WTC11 (cell line): ENCODE measurements around the gene FAM149B1. TPM values are rescaled to one million over a fixed set of nuclear protein-coding genes. Genes with fewer than 3 reads are reported as not detected.

Experiments used
- ATAC-seq: fragments of 200-7000 bp; cut with Tn5 transposase; 2 replicates; pipeline ENCODE4 v1.10.0; 2021; ENCODE audit warnings: mild to moderate bottlenecking, moderate library complexity
- CTCF ChIA-PET: fragments of 300-600 bp; sonication (Branson Sonifier 250); formaldehyde crosslinking; loops from one replicate; lab custom pipeline; 2021; ENCODE audit warnings: antibody characterized with exemption; lab: Charles Lee
- POLR2A ChIA-PET: fragments of 350-600 bp; sonication (Branson Sonifier 250); formaldehyde crosslinking; loops from one replicate; lab custom pipeline; 2021; ENCODE audit warnings: antibody characterized with exemption; lab: Charles Lee
- DNase-seq: peaks from one replicate; pipeline ENCODE4 v3.0.0; 2021; ENCODE audit warnings: low spot score
- H3K27ac Mint-ChIP-seq: 2 replicates; pipeline ENCODE4 v1.8.0; 2021; ENCODE audit warnings: mixed read lengths
- H3K27me3 Mint-ChIP-seq: 2 replicates; pipeline ENCODE4 v1.8.0; 2021; ENCODE audit warnings: low read depth, mild to moderate bottlenecking, moderate library complexity, mixed read lengths
- H3K36me3 Mint-ChIP-seq: 2 replicates; pipeline ENCODE4 v1.8.0; 2021; ENCODE audit warnings: mixed read lengths
- H3K4me1 Mint-ChIP-seq: 2 replicates; pipeline ENCODE4 v1.8.0; 2022; ENCODE audit warnings: mixed read lengths
- H3K4me3 Mint-ChIP-seq: 2 replicates; pipeline ENCODE4 v1.8.0; 2021; ENCODE audit warnings: mild to moderate bottlenecking, moderate library complexity, mixed read lengths
- H3K9me3 Mint-ChIP-seq: 2 replicates; pipeline ENCODE4 v1.8.0; 2021; ENCODE audit warnings: mixed read lengths
- E2F4 ChIP-seq: sonication (generic); formaldehyde crosslinking; IDR thresholded peaks from 2 replicates; pipeline ENCODE4 v1.8.1; 2022; ENCODE audit warnings: low read depth, mild to moderate bottlenecking, moderate library complexity, missing genetic modification reagents, borderline replicate concordance
- ESRRA ChIP-seq: sonication (generic); formaldehyde crosslinking; IDR thresholded peaks from 2 replicates; pipeline ENCODE4 v1.8.1; 2022; ENCODE audit warnings: mild to moderate bottlenecking, missing genetic modification reagents, borderline replicate concordance
- GABPB1 ChIP-seq: sonication (generic); formaldehyde crosslinking; IDR thresholded peaks from 2 replicates; pipeline ENCODE4 v1.8.1; 2023; ENCODE audit warnings: mild to moderate bottlenecking, missing genetic modification reagents
- GRHL2 ChIP-seq: fragments of 250-450 bp; sonication (Bioruptor Pico); IDR thresholded peaks from 2 replicates; pipeline ENCODE4 v1.8.0; 2022; ENCODE audit warnings: mild to moderate bottlenecking, moderate library complexity; ENCODE audit not compliant: insufficient replicate concordance, severe bottlenecking
- GTF2I ChIP-seq: fragments of 250-450 bp; sonication (Bioruptor Pico); conservative IDR thresholded peaks from 2 replicates; pipeline ENCODE4 v1.4.0; 2021; ENCODE audit warnings: mild to moderate bottlenecking
- HMGXB4 ChIP-seq: sonication (generic); formaldehyde crosslinking; IDR thresholded peaks from 2 replicates; pipeline ENCODE4 v1.8.1; 2023; ENCODE audit warnings: mild to moderate bottlenecking, moderate library complexity, missing genetic modification reagents
- NFE2L1 ChIP-seq: sonication (generic); formaldehyde crosslinking; IDR thresholded peaks from 2 replicates; pipeline ENCODE4 v1.8.1; 2023; ENCODE audit warnings: missing genetic modification reagents
- SMAD3 ChIP-seq: sonication (generic); formaldehyde crosslinking; IDR thresholded peaks from 2 replicates; pipeline ENCODE4 v1.8.0; 2022; ENCODE audit warnings: missing genetic modification reagents, mild to moderate bottlenecking, borderline replicate concordance
- TCF7 ChIP-seq: sonication (generic); formaldehyde crosslinking; IDR thresholded peaks from 2 replicates; pipeline ENCODE4 v1.8.0; 2022; ENCODE audit warnings: mild to moderate bottlenecking, low read depth, missing genetic modification reagents, moderate library complexity
- USF1 ChIP-seq: sonication (generic); formaldehyde crosslinking; IDR thresholded peaks from 2 replicates; pipeline ENCODE4 v1.8.0; 2022; ENCODE audit warnings: mild to moderate bottlenecking, missing genetic modification reagents
- ZNF121 ChIP-seq: sonication (generic); formaldehyde crosslinking; IDR thresholded peaks from 2 replicates; pipeline ENCODE4 v1.8.0; 2023; ENCODE audit warnings: missing genetic modification reagents
- ZNF317 ChIP-seq: sonication (generic); formaldehyde crosslinking; IDR thresholded peaks from 2 replicates; pipeline ENCODE4 v1.8.1; 2023; ENCODE audit warnings: low read depth, mild to moderate bottlenecking, moderate library complexity, missing genetic modification reagents, borderline replicate concordance
- ZNF532 ChIP-seq: fragments of 250-450 bp; sonication (Bioruptor Pico); IDR thresholded peaks from 2 replicates; pipeline ENCODE4 v1.9.0; 2021; ENCODE audit warnings: mild to moderate bottlenecking, borderline replicate concordance
- total RNA-seq: library from RNA; stranded (reverse); gene quantifications from 3 replicates; pipeline ENCODE4 v1.2.3, GENCODE V29; 2021
- TF ChIP-seq, protein P1 (sequence below): sonication (generic); formaldehyde crosslinking; IDR thresholded peaks from 2 replicates; pipeline ENCODE4 v1.8.1; 2023; ENCODE audit warnings: mild to moderate bottlenecking, missing genetic modification reagents
- TF ChIP-seq, protein P2 (sequence below): sonication (generic); formaldehyde crosslinking; conservative IDR thresholded peaks from 2 replicates; pipeline ENCODE4 v1.8.1; 2023; ENCODE audit warnings: mild to moderate bottlenecking, low read depth, missing genetic modification reagents, moderate library complexity
- TF ChIP-seq, protein P3 (sequence below): sonication (generic); formaldehyde crosslinking; IDR thresholded peaks from 2 replicates; pipeline ENCODE4 v1.8.1; 2023; ENCODE audit warnings: mild to moderate bottlenecking, missing genetic modification reagents, moderate library complexity

The FAM149B1 gene
- total RNA-seq, 1 experiment from 2014 or later, result 13.8 TPM

- DNase-seq, result no peak
- no peaks in the 10 kb centered on the region for H3K27me3 Mint-ChIP-seq
- no peak for ATAC-seq
- H3K4me1 Mint-ChIP-seq, result no peaks in the 10 kb centered on the region
- peaks cover 54% of the 10 kb centered on the region for H3K36me3 Mint-ChIP-seq
- H3K27ac Mint-ChIP-seq, result no peak overlapping the region
- CTCF ChIA-PET, result interaction anchor here (1.3 kb wide), 1 partner anchor 159 kb away, joined by 3 read pairs; no protein-coding TSS in a partner anchor
- no peaks in the 10 kb centered on the region for H3K9me3 Mint-ChIP-seq
- POLR2A ChIA-PET, result no interaction called here
- no peak overlapping the region for H3K4me3 Mint-ChIP-seq
- no peak for TF ChIP-seq ESRRA (CRISPR knock-in tag)
- TF ChIP-seq, protein P1, sequence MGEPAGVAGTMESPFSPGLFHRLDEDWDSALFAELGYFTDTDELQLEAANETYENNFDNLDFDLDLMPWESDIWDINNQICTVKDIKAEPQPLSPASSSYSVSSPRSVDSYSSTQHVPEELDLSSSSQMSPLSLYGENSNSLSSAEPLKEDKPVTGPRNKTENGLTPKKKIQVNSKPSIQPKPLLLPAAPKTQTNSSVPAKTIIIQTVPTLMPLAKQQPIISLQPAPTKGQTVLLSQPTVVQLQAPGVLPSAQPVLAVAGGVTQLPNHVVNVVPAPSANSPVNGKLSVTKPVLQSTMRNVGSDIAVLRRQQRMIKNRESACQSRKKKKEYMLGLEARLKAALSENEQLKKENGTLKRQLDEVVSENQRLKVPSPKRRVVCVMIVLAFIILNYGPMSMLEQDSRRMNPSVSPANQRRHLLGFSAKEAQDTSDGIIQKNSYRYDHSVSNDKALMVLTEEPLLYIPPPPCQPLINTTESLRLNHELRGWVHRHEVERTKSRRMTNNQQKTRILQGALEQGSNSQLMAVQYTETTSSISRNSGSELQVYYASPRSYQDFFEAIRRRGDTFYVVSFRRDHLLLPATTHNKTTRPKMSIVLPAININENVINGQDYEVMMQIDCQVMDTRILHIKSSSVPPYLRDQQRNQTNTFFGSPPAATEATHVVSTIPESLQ (CRISPR knock-in tag), result no peak
These were observed 71.2 kb downstream of the FAM149B1 start for GRCh38 chr10:73238990-73239566.

GRCh38 chr10:73239908-73240307 lies 72.0 kb downstream of the FAM149B1 start:
- Mint-ChIP-seq H3K27ac (no peak overlapping the region), H3K4me1 (peaks cover 5% of the 10 kb centered on the region), H3K36me3 (peaks cover 59% of the 10 kb centered on the region), H3K4me3 (no peak overlapping the region), H3K9me3 (no peaks in the 10 kb centered on the region), H3K27me3 (no peaks in the 10 kb centered on the region)
- ATAC-seq (no peak), DNase-seq (no peak)
- TF ChIP-seq HMGXB4 (no peak), ZNF532 (no peak), ZNF121 (CRISPR knock-in tag) (peak; percentile 55; the same call in 1 of the 2 replicates), SMAD3 (CRISPR knock-in tag) (no peak), GTF2I (CRISPR knock-in tag) (no peak)
- TF ChIP-seq, protein P2, sequence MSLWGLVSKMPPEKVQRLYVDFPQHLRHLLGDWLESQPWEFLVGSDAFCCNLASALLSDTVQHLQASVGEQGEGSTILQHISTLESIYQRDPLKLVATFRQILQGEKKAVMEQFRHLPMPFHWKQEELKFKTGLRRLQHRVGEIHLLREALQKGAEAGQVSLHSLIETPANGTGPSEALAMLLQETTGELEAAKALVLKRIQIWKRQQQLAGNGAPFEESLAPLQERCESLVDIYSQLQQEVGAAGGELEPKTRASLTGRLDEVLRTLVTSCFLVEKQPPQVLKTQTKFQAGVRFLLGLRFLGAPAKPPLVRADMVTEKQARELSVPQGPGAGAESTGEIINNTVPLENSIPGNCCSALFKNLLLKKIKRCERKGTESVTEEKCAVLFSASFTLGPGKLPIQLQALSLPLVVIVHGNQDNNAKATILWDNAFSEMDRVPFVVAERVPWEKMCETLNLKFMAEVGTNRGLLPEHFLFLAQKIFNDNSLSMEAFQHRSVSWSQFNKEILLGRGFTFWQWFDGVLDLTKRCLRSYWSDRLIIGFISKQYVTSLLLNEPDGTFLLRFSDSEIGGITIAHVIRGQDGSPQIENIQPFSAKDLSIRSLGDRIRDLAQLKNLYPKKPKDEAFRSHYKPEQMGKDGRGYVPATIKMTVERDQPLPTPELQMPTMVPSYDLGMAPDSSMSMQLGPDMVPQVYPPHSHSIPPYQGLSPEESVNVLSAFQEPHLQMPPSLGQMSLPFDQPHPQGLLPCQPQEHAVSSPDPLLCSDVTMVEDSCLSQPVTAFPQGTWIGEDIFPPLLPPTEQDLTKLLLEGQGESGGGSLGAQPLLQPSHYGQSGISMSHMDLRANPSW (CRISPR knock-in tag), result no peak
- ChIA-PET POLR2A (no interaction called here), CTCF (no interaction called here)

GRCh38 chr10:73244866-73245477 lies 77.1 kb downstream of the FAM149B1 start:
- DNase-seq (no peak), ATAC-seq (no peak)
- ChIA-PET CTCF (no interaction called here), POLR2A (interaction anchor here (0.6 kb wide), 1 partner anchor 924 kb away, joined by 4 read pairs; no protein-coding TSS in a partner anchor)
- H3K4me1 Mint-ChIP-seq, result peaks cover 27% of the 10 kb centered on the region
- peak overlapping the region; percentile 74 for H3K27ac Mint-ChIP-seq
- H3K9me3 Mint-ChIP-seq, result no peaks in the 10 kb centered on the region
- H3K36me3 Mint-ChIP-seq, result peaks cover 65% of the 10 kb centered on the region
- peak overlapping the region; percentile 94 for H3K4me3 Mint-ChIP-seq
- no peaks in the 10 kb centered on the region for H3K27me3 Mint-ChIP-seq
- TF ChIP-seq NFE2L1, result no peak
- no peak for TF ChIP-seq USF1 (CRISPR knock-in tag)
- no peak for TF ChIP-seq E2F4 (CRISPR knock-in tag)
- no peak for TF ChIP-seq ZNF317 (CRISPR knock-in tag)
- TF ChIP-seq TCF7 (CRISPR knock-in tag), result no peak
- TF ChIP-seq, protein P3, sequence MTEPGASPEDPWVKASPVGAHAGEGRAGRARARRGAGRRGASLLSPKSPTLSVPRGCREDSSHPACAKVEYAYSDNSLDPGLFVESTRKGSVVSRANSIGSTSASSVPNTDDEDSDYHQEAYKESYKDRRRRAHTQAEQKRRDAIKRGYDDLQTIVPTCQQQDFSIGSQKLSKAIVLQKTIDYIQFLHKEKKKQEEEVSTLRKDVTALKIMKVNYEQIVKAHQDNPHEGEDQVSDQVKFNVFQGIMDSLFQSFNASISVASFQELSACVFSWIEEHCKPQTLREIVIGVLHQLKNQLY (CRISPR knock-in tag), result no peak
- no peak for TF ChIP-seq GABPB1 (CRISPR knock-in tag)
- TF ChIP-seq GRHL2 (CRISPR knock-in tag), result no peak
